Esophagus muscularis mucosa (tissue), 4 donors: Measurements from ENCODE around the gene TNRC18. TPM values are rescaled to one million over a fixed set of nuclear protein-coding genes. Genes with fewer than 3 reads are reported as not detected.

Source experiments
- DNase-seq: peaks from one replicate; pipeline ENCODE4 v3.0.0-alpha.2; 2017; ENCODE audit errors: extremely low spot score
- H3K27ac ChIP-seq, 4 donors: fragments of 200-600 bp; sonication (generic); replicated peaks in 1 of 4; 1 replicate in 3 of 4; 2 replicates in 1 of 4; pipeline ENCODE4 v1.5.1; 2016 to 2019; ENCODE audit warnings: mild to moderate bottlenecking in 1 of 4
- H3K27me3 ChIP-seq, 4 donors: fragments of 200-600 bp; sonication (generic); one replicate each; pipeline versions ENCODE4 v1.5.1 to v1.6.0; 2016 to 2019
- H3K36me3 ChIP-seq, 4 donors: fragments of 200-600 bp; sonication (generic); one replicate each; pipeline ENCODE4 v1.5.1; 2016 to 2019
- H3K4me1 ChIP-seq, 4 donors: fragments of 200-600 bp; sonication (generic); one replicate each; pipeline ENCODE4 v1.5.1; 2016 to 2019
- H3K4me3 ChIP-seq, 4 donors: fragments of 200-600 bp; sonication (generic); 1 replicate in 2 of 4; 2 replicates in 2 of 4; pipeline ENCODE4 v1.5.1; 2016 to 2019; ENCODE audit warnings: mild to moderate bottlenecking in 4 of 4, moderate library complexity in 1 of 4
- H3K9me3 ChIP-seq, 4 donors: fragments of 200-600 bp; sonication (generic); 1 replicate in 3 of 4; 2 replicates in 1 of 4; pipeline ENCODE4 v1.5.1; 2016 to 2019
- CTCF ChIP-seq, 3 experiments: fragments of 200-600 bp in 2 of 3; fragments of 450-650 bp in 1 of 3; sonication (generic) in 2 of 3; IDR thresholded peaks; one replicate each; pipeline ENCODE4 v1.5.1; 2017 to 2019; ENCODE audit warnings: antibody characterized with exemption in 3 of 3, mild to moderate bottlenecking in 2 of 3, moderate library complexity in 1 of 3
- EP300 ChIP-seq: sonication (generic); formaldehyde crosslinking; IDR thresholded peaks from one replicate; pipeline ENCODE4 v1.6.1; 2017; ENCODE audit warnings: antibody characterized with exemption
- POLR2A ChIP-seq: fragments of 450-650 bp; IDR thresholded peaks from one replicate; pipeline ENCODE4 v1.6.1; 2017; ENCODE audit warnings: antibody characterized with exemption, moderate library complexity, mild to moderate bottlenecking, low read depth
- POLR2AphosphoS5 ChIP-seq, 2 donors: sonication (generic); formaldehyde crosslinking; IDR thresholded peaks; one replicate each; pipeline ENCODE4 v1.6.1; 2017; ENCODE audit warnings: antibody characterized with exemption in 2 of 2
- WGBS: methylation state at CpG from one replicate; pipeline ENCODE4 v1.1.5; 2018; 5-methylcytosine and 5-hydroxymethylcytosine counted together
- intact Hi-C: fragments of 100-400 bp; cut with DNase I; formaldehyde crosslinking; loops from one replicate; pipeline ENCODE4 v1.15.1; 2023
- total RNA-seq, 4 donors: library from RNA; depleted of rRNA; stranded (reverse); fragments of >200 nt; gene quantifications; one replicate each; pipeline versions ENCODE4 v1.1.0 to v1.2.1, GENCODE V29; 2016

TNRC18 gene
- total RNA-seq, 4 donors from 2014 or later: 101 to 277 (median 166) TPM

GRCh38 chr7:5359344-5359743, 64.3 kb downstream of the TNRC18 start:
- DNase-seq: no peak
- Histone ChIP-seq H3K4me3 (no peak overlapping the region), H3K4me1 (peaks cover 14 to 98% (median 86%) of the 10 kb centered on the region in 4 donors), H3K27me3 (no peaks in the 10 kb centered on the region), H3K36me3 (peaks cover 42 to 82% (median 77%) of the 10 kb centered on the region in 4 donors), H3K27ac (peak overlapping the region; percentile 63 to 81 (median 70)), H3K9me3 (no peaks in the 10 kb centered on the region)
- no peak for TF ChIP-seq EP300
- TF ChIP-seq POLR2A: no peak
- TF ChIP-seq POLR2AphosphoS5 (IDR thresholded peaks at IDR 0.05): no peak
- no peak for TF ChIP-seq CTCF (IDR thresholded peaks at IDR 0.05)
- intact Hi-C loops: no loop called here
- WGBS: 56% methylated on average over 9 of the region's 9 CpGs

DNA sequence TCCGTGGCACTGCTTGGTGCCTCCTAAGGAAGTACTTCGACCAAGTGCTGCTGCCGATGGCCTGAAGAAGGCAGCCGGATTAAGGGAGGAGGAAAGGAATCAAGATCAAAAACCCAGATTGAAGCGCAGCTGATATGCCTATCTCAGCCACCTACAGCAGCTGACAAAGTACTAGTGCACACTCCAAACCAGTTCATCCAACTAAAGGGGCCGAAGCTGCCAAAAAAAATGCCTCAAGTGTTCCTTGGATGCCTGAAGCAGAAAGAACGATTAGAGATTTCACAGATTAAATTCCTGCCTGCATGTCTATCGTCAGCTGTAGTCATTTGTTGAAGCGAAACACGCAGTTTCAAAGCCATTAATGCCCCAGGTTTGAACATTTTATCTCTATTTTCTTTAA, 65.7 kb downstream of the TNRC18 start:
- 68% methylated on average over 10 of the region's 10 CpGs for WGBS
- no peak for DNase-seq
- H3K27me3 ChIP-seq: no peaks in the 10 kb centered on the region
- peaks cover 42 to 85% (median 79%) of the 10 kb centered on the region in 4 donors for H3K36me3 ChIP-seq
- intact Hi-C loops: no loop called here
- peaks cover 24 to 98% (median 87%) of the 10 kb centered on the region in 4 donors for H3K4me1 ChIP-seq
- peak overlapping the region; percentile 63 to 81 (median 70) for H3K27ac ChIP-seq
- TF ChIP-seq POLR2A (no peak), CTCF (IDR thresholded peaks at IDR 0.05) (no peak), EP300 (no peak), POLR2AphosphoS5 (IDR thresholded peaks at IDR 0.05) (no peak)
- H3K4me3 ChIP-seq: no peak overlapping the region
- H3K9me3 ChIP-seq: no peaks in the 10 kb centered on the region

DNA sequence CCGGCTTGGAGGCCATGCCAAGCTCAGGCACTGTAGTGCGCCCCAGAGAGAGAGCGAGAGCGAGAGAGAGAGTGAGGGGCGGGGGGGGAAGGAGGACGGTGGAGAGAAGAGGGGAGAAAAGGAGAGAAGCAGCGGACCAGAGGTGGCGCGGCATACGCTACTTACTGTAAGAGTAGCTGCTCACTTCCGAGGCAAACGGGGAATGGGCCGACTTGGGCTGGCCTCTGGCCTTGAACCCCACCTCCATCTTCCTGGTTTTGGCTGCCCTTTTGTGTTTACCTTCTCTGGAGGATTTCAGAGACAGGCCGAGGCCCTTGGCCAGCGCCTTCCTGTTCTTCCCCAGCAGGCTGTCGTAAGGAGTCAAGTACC, 66.9 kb downstream of the TNRC18 start:
- WGBS: 73% methylated on average over 16 of the region's 16 CpGs
- Histone ChIP-seq H3K36me3 (peaks cover 37 to 85% (median 78%) of the 10 kb centered on the region in 4 donors), H3K9me3 (no peaks in the 10 kb centered on the region), H3K27me3 (no peaks in the 10 kb centered on the region), H3K4me1 (peaks cover 24 to 98% (median 89%) of the 10 kb centered on the region in 4 donors), H3K27ac (peak overlapping the region; percentile 63 to 81 (median 70)), H3K4me3 (no peak overlapping the region)
- no peak for DNase-seq
- intact Hi-C loops: no loop called here
- no peak for TF ChIP-seq POLR2A
- no peak for TF ChIP-seq EP300
- TF ChIP-seq POLR2AphosphoS5 (IDR thresholded peaks at IDR 0.05): no peak
- no peak for TF ChIP-seq CTCF (IDR thresholded peaks at IDR 0.05)

GRCh38 chr7:5354460-5355232, 69.0 kb downstream of the TNRC18 start:
- Histone ChIP-seq H3K27ac (peak overlapping the region; percentile 50 to 81 (median 70)), H3K9me3 (no peaks in the 10 kb centered on the region), H3K4me3 (peak overlapping the region; percentile 4 to 28 (median 16)), H3K27me3 (no peaks in the 10 kb centered on the region), H3K4me1 (peaks cover 24 to 99% (median 96%) of the 10 kb centered on the region in 4 donors), H3K36me3 (peaks cover 36 to 85% (median 76%) of the 10 kb centered on the region in 4 donors)
- TF ChIP-seq EP300 (no peak), POLR2AphosphoS5 (IDR thresholded peaks at IDR 0.05) (peak; percentile 68 to 74)
- intact Hi-C loops: no loop called here
- WGBS: 11% methylated on average over 17 of the region's 17 CpGs
- DNase-seq: no peak

DNA sequence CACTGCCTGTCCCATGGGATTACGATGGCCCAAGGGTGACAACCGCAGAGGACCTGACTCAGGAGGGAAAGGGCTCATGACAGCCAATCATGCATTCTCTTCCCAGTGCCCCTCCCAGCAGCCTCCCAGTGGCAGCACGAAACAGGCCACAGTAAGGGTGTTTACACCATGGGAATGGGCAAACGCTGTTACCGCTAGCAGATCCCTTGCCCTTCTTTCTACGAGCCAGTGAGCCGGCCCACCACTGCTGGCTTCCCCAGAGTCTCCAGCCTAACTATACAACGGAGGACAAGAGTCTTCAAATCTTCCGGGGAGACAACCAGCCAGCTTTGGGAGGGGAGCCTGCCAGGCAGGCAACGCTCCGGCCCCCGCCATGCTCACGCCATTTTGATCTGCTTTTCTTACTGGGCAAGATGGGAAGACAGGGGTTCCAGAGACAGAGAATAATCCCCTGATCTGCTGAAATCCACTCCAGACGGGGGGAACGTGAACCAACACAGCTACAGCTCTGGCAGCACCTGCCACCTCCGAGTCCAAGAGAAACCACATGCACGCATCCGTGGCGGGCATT, 71.1 kb downstream of the TNRC18 start:
- no peaks in the 10 kb centered on the region for H3K9me3 ChIP-seq
- TF ChIP-seq POLR2A: no peak
- no peak for TF ChIP-seq POLR2AphosphoS5 (IDR thresholded peaks at IDR 0.05)
- TF ChIP-seq CTCF (IDR thresholded peaks at IDR 0.05): no peak
- TF ChIP-seq EP300: no peak
- 96% methylated on average over 4 of the region's 19 CpGs for WGBS
- peak overlapping the region in 3 of 4 donors; percentile 8 to 81 (median 21) for H3K27ac ChIP-seq
- H3K4me1 ChIP-seq: peaks cover 27 to 97% (median 91%) of the 10 kb centered on the region in 4 donors
- no peaks in the 10 kb centered on the region for H3K27me3 ChIP-seq
- intact Hi-C loops: no loop called here
- H3K4me3 ChIP-seq: no peak overlapping the region
- H3K36me3 ChIP-seq: peaks cover 27 to 85% (median 77%) of the 10 kb centered on the region in 4 donors
- no peak for DNase-seq
